Peyer's patch (tissue), 4 donors: Measurements from ENCODE around the gene RPTN.

Experiments used
- CTCF ChIP-seq, 6 experiments: fragments of 450-650 bp in 4 of 6; fragments of 200-600 bp in 2 of 6; sonication (generic) in 1 of 6; IDR thresholded peaks; one replicate each; pipeline ENCODE4 v1.5.1; 2017 to 2019; ENCODE audit warnings: antibody characterized with exemption in 6 of 6, mild to moderate bottlenecking in 3 of 6, moderate library complexity in 1 of 6
- POLR2A ChIP-seq, 2 donors: fragments of 450-650 bp; IDR thresholded peaks; one replicate each; pipeline ENCODE4 v1.5.1; 2017; ENCODE audit warnings: antibody characterized with exemption in 2 of 2, mild to moderate bottlenecking in 2 of 2, moderate library complexity in 2 of 2

DNA sequence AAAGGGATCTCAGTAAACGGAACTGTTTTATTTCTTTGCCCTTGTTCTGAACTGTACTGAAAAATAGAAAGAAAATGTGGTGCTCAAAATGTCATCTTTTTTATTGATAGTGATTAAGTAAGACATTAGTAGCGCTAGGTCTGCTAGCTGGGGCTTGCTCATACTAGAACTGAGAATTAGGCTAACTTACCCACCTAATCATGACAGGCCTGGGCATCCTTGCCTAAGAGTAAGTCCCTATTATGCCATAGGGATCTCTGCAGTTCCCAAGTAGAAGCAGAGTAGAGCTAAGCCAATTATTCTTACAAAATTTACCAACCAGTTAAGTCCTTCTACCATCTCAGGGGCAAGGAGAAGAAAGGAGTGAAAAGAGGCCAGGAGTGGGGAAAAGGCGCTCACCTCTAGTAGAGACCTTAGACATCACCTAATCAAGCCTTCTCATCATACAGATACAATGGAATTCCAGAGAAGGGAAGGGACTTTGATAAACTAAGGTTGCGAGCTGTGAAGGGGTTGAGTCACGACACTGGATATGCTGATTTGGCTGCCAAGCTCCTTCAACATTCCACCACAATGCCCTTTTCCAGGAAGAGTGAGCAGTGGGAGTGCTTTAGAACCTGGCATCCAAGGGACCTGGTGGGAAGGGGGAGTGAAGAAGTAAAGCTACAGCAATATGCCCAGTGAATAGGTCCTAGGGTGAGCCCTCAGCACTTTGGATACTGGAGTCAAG, 27.7 kb upstream of the RPTN start:
- no peak for TF ChIP-seq CTCF (IDR thresholded peaks at IDR 0.05)
- TF ChIP-seq POLR2A (IDR thresholded peaks at IDR 0.05) = no peak
